ENCODE results near the gene SLCO2B1. TPM values are rescaled to one million over a fixed set of nuclear protein-coding genes. Genes with fewer than 3 reads are reported as not detected.
A peak's percentile ranks its signal among the peaks of the same experiment; 100 is the strongest.

Gene SLCO2B1
- total RNA-seq, 1 donor from 2014 or later: 0.23 TPM

- no peak for DNase-seq (ENCODE audit: low read depth)
- H3K4me3 ChIP-seq (ENCODE audit: low read depth, low read length): no peak overlapping the region
- no peak for TF ChIP-seq CTCF (conservative IDR thresholded peaks at IDR 0.05; ENCODE audit: low read depth, low read length)
Observed at GRCh38 chr11:75239531-75240290, 88.8 kb downstream of the SLCO2B1 start.

- peak within 1 kb of the TSS; percentile 40 for H3K4me3 ChIP-seq (ENCODE audit: low read depth, low read length)
- TF ChIP-seq CTCF (conservative IDR thresholded peaks at IDR 0.05; ENCODE audit: low read depth, low read length): no peak
Observed at GRCh38 chr11:75240311-75241035, 89.6 kb downstream of the SLCO2B1 start, which contains the start of gene TPBGL. Gene TPBGL (plus strand): TSS chr11:75240774. CDS start chr11:75241050, 276 bp downstream.

GRCh38 chr11:75241036-75241905 lies 90.4 kb downstream of the SLCO2B1 start:
- DNase-seq (ENCODE audit: low read depth): no peak
- H3K4me3 ChIP-seq (ENCODE audit: low read depth, low read length): peak overlapping the region; percentile 52
- peak; percentile 54 for TF ChIP-seq CTCF (conservative IDR thresholded peaks at IDR 0.05; ENCODE audit: low read depth, low read length)

More at GRCh38 chr11:75240311-75241035, 89.6 kb downstream of the SLCO2B1 start, which contains the start of gene TPBGL:
- no peak for DNase-seq (ENCODE audit: low read depth)

GRCh38 chr11:75241906-75242644 lies 91.2 kb downstream of the SLCO2B1 start:
- DNase-seq (ENCODE audit: low read depth): no peak
- H3K4me3 ChIP-seq (ENCODE audit: low read depth, low read length): peak overlapping the region; percentile 52
- TF ChIP-seq CTCF (conservative IDR thresholded peaks at IDR 0.05; ENCODE audit: low read depth, low read length): no peak

GRCh38 chr11:75242722-75243600 lies 92.1 kb downstream of the SLCO2B1 start:
- no peak for DNase-seq (ENCODE audit: low read depth)

More at GRCh38 chr11:75242722-75243600, 92.1 kb downstream of the SLCO2B1 start:
- no peak for TF ChIP-seq CTCF (conservative IDR thresholded peaks at IDR 0.05; ENCODE audit: low read depth, low read length)
- H3K4me3 ChIP-seq (ENCODE audit: low read depth, low read length): no peak overlapping the region
